ENCODE data around the gene ZNF561.
A peak's percentile ranks its signal among the peaks of the same experiment; 100 is the strongest.
"Not testable (repeated sequence)": the region's sequence is repeated elsewhere in the genome, so short reads cannot be mapped to it uniquely, and the experiment has no call there.

The ZNF561 gene

GRCh38 chr19:9621156-9622037 lies at the start of gene ZNF561:
ZNF561 (minus strand) TSS chr19:9621232; CDS start chr19:9619456, 1,776 bp downstream.
- peaks cover 31% of the 10 kb centered on the region for H3K36me3 Mint-ChIP-seq

GRCh38 chr19:9668544-9668943 lies 47.5 kb upstream of the ZNF561 start:
- no peak overlapping the region for H3K4me3 Mint-ChIP-seq
- H3K27ac Mint-ChIP-seq, result no peak overlapping the region
- H3K4me1 Mint-ChIP-seq, result peaks cover 46% of the 10 kb centered on the region
- peaks cover 31% of the 10 kb centered on the region for H3K9me3 Mint-ChIP-seq
- H3K36me3 Mint-ChIP-seq, result peaks cover 88% of the 10 kb centered on the region
- no peak for ATAC-seq
- H3K27me3 Mint-ChIP-seq, result no peaks in the 10 kb centered on the region

More at GRCh38 chr19:9621156-9622037, at the start of gene ZNF561:
- peak; percentile 95 for ATAC-seq
- H3K9me3 Mint-ChIP-seq, result peaks cover 3% of the 10 kb centered on the region
- peak within 1 kb of the TSS; percentile 100 for H3K4me3 Mint-ChIP-seq
- peaks cover 17% of the 10 kb centered on the region for H3K4me1 Mint-ChIP-seq
- peak within 1 kb of the TSS; percentile 99 for H3K27ac Mint-ChIP-seq
- H3K27me3 Mint-ChIP-seq, result no peaks in the 10 kb centered on the region

- no peaks in the 10 kb centered on the region for H3K27me3 Mint-ChIP-seq
- peaks cover 89% of the 10 kb centered on the region for H3K36me3 Mint-ChIP-seq
- peaks cover 29% of the 10 kb centered on the region for H3K9me3 Mint-ChIP-seq
- no peak overlapping the region for H3K27ac Mint-ChIP-seq
- H3K4me3 Mint-ChIP-seq, result no peak overlapping the region
- ATAC-seq, result no peak
- H3K4me1 Mint-ChIP-seq, result peaks cover 42% of the 10 kb centered on the region
These were observed 46.9 kb upstream of the ZNF561 start for GRCh38 chr19:9667898-9668297.

GRCh38 chr19:9658769-9659168 lies 37.7 kb upstream of the ZNF561 start:
- no peaks in the 10 kb centered on the region for H3K27me3 Mint-ChIP-seq
- no peaks in the 10 kb centered on the region for H3K4me1 Mint-ChIP-seq
- H3K27ac Mint-ChIP-seq, result no peak overlapping the region
- peaks cover 53% of the 10 kb centered on the region for H3K36me3 Mint-ChIP-seq
- ATAC-seq, result no peak
- H3K9me3 Mint-ChIP-seq, result peaks cover 3% of the 10 kb centered on the region
- H3K4me3 Mint-ChIP-seq, result no peak overlapping the region

DNA sequence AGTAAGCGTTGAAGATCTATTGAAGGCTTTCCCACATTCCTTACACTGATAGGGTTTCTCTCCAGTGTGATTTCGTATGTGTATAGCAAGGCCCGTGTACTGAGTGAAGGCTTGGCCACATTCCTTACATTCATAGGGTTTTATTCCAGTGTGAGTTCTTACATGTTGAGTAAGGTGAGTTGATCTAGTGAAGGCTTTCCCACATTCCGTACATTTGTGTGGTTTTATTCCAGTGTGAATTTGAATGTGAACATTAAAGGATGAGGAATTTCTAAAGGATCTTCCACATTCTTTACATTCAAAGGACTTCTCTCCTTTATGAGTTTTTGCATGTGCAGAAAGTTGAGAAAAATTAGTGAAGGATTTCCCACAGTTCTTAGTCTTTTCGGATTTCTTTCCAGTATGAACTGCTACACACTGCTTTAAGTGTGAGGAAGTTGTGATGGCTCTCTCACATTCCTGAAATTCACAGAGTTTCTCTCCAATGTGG lies 32.1 kb upstream of the ZNF561 start:
- not testable (repeated sequence) for H3K4me1 Mint-ChIP-seq, H3K4me3 Mint-ChIP-seq, H3K27ac Mint-ChIP-seq, ATAC-seq, H3K27me3 Mint-ChIP-seq
- Mint-ChIP-seq H3K9me3 (peaks cover 14% of the 10 kb centered on the region), H3K36me3 (peaks cover 93% of the 10 kb centered on the region)

DNA sequence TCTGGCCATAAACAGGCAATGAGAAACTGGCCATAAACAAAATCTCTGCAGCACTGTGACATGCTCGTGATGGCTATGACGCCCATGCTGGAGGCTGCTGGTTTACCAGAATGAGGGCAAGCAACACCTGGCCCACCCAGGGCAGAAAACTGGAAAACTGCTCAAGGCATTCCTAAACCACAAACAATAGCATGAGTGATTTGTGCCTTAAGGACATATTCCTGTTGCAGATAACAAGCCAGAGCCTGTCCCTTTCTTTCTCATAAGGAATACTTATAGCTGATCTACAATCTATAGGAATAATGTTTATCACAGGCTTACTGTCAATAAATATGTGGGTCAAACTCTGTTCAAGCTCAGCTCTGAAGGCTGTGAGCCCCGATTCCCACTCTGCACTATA lies 30.4 kb upstream of the ZNF561 start:
- ATAC-seq, H3K4me3 Mint-ChIP-seq, H3K27me3 Mint-ChIP-seq, H3K27ac Mint-ChIP-seq, H3K4me1 Mint-ChIP-seq: not testable (repeated sequence)
- Mint-ChIP-seq H3K36me3 (peaks cover 79% of the 10 kb centered on the region), H3K9me3 (peaks cover 11% of the 10 kb centered on the region)

GRCh38 chr19:9650345-9650744 lies 29.3 kb upstream of the ZNF561 start:
- no peak for ATAC-seq
- Mint-ChIP-seq H3K4me3 (no peak overlapping the region), H3K4me1 (no peaks in the 10 kb centered on the region), H3K9me3 (peaks cover 11% of the 10 kb centered on the region), H3K36me3 (peaks cover 70% of the 10 kb centered on the region), H3K27ac (no peak overlapping the region), H3K27me3 (no peaks in the 10 kb centered on the region)

DNA sequence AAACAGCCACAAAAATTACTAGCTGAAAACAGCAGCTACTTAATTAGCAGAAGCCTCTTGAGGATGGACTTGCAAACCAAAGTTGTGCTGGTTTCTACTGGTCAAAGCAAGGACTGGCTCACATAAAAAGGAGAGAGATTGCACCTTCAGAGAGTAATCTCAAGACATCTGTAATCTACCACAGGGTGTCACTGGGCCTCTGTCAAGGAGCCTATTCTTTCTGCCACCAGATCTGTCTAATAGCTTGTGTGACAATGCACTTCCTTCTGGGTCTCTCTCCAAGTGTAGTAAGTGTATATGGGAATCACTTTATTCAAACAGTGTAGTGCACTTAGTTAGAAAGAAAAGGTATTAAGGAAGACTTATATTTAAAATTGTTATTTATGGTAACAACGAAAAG lies 24.4 kb upstream of the ZNF561 start:
- H3K4me3 Mint-ChIP-seq, result no peak overlapping the region
- no peak for ATAC-seq
- H3K27ac Mint-ChIP-seq, result no peak overlapping the region
- H3K4me1 Mint-ChIP-seq, result no peaks in the 10 kb centered on the region
- H3K27me3 Mint-ChIP-seq, result no peaks in the 10 kb centered on the region
- H3K9me3 Mint-ChIP-seq, result peaks cover 15% of the 10 kb centered on the region
- peaks cover 54% of the 10 kb centered on the region for H3K36me3 Mint-ChIP-seq

GRCh38 chr19:9644472-9644871 lies 23.4 kb upstream of the ZNF561 start:
- no peaks in the 10 kb centered on the region for H3K27me3 Mint-ChIP-seq
- H3K4me3 Mint-ChIP-seq, result no peak overlapping the region
- no peak for ATAC-seq
- H3K4me1 Mint-ChIP-seq, result no peaks in the 10 kb centered on the region
- no peak overlapping the region for H3K27ac Mint-ChIP-seq
- H3K9me3 Mint-ChIP-seq, result peaks cover 16% of the 10 kb centered on the region
- H3K36me3 Mint-ChIP-seq, result peaks cover 47% of the 10 kb centered on the region

DNA sequence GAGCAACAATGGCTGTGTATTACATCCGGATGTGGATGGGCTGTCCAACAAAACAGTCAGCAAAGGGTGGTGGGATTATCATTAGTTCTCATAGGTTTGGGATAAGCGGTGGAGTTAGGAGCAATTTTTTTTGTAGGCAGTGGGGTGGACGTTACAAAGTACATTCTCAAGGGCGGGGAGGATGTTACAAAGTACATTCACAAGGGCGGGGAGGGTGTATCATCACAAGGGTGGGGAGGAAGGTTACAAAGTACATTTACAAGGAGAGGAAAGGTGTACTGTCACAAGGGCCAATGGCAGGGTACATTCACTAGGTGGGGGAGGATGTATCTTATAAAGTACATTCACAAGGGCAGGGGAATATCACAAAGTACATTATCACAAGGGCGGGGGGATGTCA lies 20.8 kb upstream of the ZNF561 start:
- Mint-ChIP-seq H3K36me3 (peaks cover 35% of the 10 kb centered on the region), H3K9me3 (peaks cover 16% of the 10 kb centered on the region), H3K27ac (no peak overlapping the region), H3K4me3 (no peak overlapping the region), H3K4me1 (no peaks in the 10 kb centered on the region), H3K27me3 (no peaks in the 10 kb centered on the region)
- ATAC-seq, result no peak

- Mint-ChIP-seq H3K27ac (no peak overlapping the region), H3K4me1 (no peaks in the 10 kb centered on the region), H3K36me3 (peaks cover 35% of the 10 kb centered on the region), H3K9me3 (peaks cover 16% of the 10 kb centered on the region), H3K4me3 (no peak overlapping the region), H3K27me3 (no peaks in the 10 kb centered on the region)
- no peak for ATAC-seq
These were observed 19.9 kb upstream of the ZNF561 start for GRCh38 chr19:9640956-9641355.

- Mint-ChIP-seq H3K27me3 (no peaks in the 10 kb centered on the region), H3K36me3 (peaks cover 32% of the 10 kb centered on the region), H3K9me3 (peaks cover 6% of the 10 kb centered on the region)
These were observed 15.0 kb upstream of the ZNF561 start for GRCh38 chr19:9636018-9636417.

DNA sequence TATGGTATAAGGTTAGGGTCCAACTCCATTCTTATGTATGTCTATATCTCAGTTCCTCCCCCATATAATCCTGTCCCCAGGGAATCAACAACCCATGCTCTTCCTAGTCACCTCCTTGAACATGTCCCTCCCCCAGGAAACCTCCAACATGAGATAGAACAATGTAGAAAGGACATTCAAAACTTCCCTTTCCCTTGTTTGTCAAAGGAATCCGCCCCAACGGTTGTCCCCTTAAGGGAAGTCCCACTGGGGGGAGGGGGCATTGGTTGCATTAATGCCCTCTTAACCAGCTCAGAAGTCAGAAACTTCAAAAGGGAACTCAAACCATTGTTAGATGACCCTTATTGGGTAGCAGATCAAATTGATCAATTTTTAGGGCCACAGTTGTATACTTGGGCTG lies 6.8 kb upstream of the ZNF561 start:
- Mint-ChIP-seq H3K27me3 (no peaks in the 10 kb centered on the region), H3K4me1 (peaks cover 6% of the 10 kb centered on the region), H3K9me3 (no peaks in the 10 kb centered on the region), H3K27ac (no peak overlapping the region), H3K36me3 (peaks cover 19% of the 10 kb centered on the region), H3K4me3 (no peak overlapping the region)
- ATAC-seq, result no peak

More at GRCh38 chr19:9636018-9636417, 15.0 kb upstream of the ZNF561 start:
- Mint-ChIP-seq H3K4me3 (no peak overlapping the region), H3K27ac (no peak overlapping the region), H3K4me1 (no peaks in the 10 kb centered on the region)
- no peak for ATAC-seq

DNA sequence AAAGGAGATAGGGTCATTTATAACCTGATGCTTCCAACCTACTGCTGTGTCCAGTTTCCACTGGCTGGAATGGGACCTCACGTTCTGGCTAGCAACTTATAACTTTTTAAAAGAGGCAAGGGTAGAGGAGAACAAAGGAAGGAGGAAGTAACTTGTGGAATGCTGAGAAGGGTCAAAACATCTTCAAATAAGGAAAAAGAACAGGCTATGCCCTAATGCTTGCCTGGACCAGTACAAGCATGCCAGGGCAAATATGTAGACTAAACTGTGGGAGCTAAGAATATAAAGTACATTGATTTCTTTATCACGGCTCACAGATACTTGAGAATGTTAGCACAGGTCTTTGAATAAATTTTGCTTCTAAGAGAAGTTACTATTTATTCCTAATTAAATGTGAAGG lies 1.5 kb upstream of the ZNF561 start:
- Mint-ChIP-seq H3K4me3 (no peak overlapping the region), H3K27me3 (no peaks in the 10 kb centered on the region), H3K4me1 (peaks cover 17% of the 10 kb centered on the region), H3K9me3 (peaks cover 3% of the 10 kb centered on the region), H3K36me3 (peaks cover 24% of the 10 kb centered on the region), H3K27ac (no peak overlapping the region)
- ATAC-seq, result no peak

DNA sequence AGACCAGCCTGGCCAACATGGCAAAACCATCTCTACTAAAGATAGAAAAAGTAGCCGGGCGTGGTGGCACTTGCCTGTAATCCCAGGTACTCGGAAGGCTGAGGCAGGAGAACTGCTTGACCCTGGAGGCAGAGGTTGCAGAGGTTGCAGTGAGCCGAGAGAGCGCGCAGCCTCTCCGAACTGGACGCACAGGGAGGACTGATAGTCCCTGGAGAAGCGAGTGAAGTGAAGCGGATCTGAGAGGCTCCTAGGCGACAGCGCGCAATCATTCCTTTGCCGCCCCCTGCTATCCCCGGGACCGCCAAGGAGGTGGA lies 233 bp downstream of the ZNF561 start:
- H3K36me3 Mint-ChIP-seq, result peaks cover 32% of the 10 kb centered on the region
- H3K9me3 Mint-ChIP-seq, result peaks cover 3% of the 10 kb centered on the region
- H3K27ac Mint-ChIP-seq, result peak overlapping the region; percentile 99
- H3K4me1 Mint-ChIP-seq, result peaks cover 15% of the 10 kb centered on the region
- H3K27me3 Mint-ChIP-seq, result no peaks in the 10 kb centered on the region
- peak overlapping the region; percentile 100 for H3K4me3 Mint-ChIP-seq
- ATAC-seq, result no peak

DNA sequence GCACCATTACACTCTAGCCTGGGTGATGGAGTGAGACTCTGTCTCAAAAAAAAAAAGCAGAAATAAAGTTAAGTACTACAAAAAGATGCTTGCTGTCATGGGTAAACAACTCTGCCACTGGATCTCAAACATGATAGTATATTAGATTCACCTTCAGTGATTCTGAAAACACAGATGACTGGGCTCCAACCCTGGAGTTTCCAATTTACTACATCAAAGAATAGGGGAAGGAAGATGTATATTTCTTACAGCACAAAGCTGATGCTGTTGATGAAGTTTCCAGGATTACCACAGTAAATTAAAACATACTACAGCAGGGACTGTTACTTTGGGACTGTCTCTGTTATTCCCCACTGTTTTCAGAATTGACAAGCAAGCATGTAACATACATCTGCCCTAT lies 5.2 kb downstream of the ZNF561 start:
- Mint-ChIP-seq H3K4me1 (peaks cover 11% of the 10 kb centered on the region), H3K27me3 (no peaks in the 10 kb centered on the region), H3K4me3 (no peak overlapping the region), H3K27ac (no peak overlapping the region), H3K9me3 (peaks cover 3% of the 10 kb centered on the region), H3K36me3 (peaks cover 77% of the 10 kb centered on the region)
- no peak for ATAC-seq
